ENCODE data around the gene ASXL1.
A peak's percentile ranks its signal among the peaks of the same experiment; 100 is the strongest.
"Not testable (repeated sequence)": the region's sequence is repeated elsewhere in the genome, so short reads cannot be mapped to it uniquely, and the experiment has no call there.

Gene ASXL1

GRCh38 chr20:32357869-32358631 lies at the start of gene ASXL1:
TSS of gene ASXL1 (plus strand) at chr20:32358331. CDS start at chr20:32358776, 445 bp downstream.
- DNase-seq = peak; percentile 97

DNA sequence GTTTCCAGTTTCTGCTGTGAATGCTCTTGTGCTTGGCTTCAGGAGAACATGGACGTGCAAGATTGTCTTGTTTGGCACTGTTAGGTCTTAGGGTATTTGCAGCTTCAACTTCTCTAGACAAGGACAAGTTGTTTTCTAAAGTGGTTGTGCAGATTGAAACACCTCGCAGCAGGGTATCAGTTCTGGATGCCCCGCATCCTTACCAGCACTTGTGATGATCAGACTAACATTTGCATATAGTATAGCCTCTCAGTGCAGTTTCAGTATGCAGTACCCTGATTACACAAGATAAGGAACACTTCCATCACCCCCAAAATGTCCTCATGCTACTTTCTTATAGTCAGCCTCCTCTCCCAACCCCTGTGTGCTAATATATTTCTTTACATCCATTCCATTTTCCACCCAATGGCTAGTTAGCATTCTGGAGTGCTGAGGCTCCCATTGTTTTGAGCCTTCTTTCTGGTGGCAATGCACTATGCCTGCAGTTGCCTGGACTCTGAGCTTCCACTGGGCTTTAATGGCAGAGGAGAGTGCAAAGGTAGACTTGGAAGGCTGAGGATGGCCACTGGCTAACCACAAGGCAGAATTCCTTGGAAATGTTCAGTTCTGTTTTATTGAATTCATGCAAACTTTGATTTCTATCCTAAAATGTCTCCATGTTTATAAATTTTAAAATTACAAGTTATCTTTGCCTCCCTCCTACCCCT lies 45.3 kb upstream of the ASXL1 start:
- no peak for DNase-seq

GRCh38 chr20:32314768-32315167 lies 43.4 kb upstream of the ASXL1 start:
- no peak for DNase-seq

- DNase-seq = no peak
Observed at GRCh38 chr20:32315399-32315798, 42.7 kb upstream of the ASXL1 start.

DNA sequence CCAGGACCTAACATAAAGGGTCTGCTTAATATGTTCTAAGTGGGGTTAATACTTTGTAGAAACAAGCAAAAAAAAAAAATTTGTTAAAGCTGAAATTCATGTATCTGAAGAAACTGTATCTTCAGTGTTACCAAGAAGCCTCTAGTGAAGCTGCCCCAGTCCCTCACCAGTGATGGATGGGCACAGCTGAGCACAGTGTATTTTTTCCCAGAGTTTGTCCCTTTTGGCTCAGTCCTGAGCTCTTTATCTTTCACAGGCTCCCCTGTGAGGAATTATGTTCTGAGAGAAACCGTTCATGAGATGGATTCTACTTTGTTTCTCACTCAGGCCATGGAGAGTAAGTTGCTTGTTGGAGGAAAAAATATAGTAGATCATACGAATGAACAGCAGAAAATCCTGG lies 42.2 kb upstream of the ASXL1 start:
- DNase-seq = no peak

- no peak for DNase-seq
Observed at GRCh38 chr20:32316667-32317066, 41.5 kb upstream of the ASXL1 start.

- peak; percentile 14 for DNase-seq
Observed at GRCh38 chr20:32319100-32319499, 39.0 kb upstream of the ASXL1 start.

- DNase-seq = no peak
Observed at GRCh38 chr20:32320305-32320704, 37.8 kb upstream of the ASXL1 start.

DNA sequence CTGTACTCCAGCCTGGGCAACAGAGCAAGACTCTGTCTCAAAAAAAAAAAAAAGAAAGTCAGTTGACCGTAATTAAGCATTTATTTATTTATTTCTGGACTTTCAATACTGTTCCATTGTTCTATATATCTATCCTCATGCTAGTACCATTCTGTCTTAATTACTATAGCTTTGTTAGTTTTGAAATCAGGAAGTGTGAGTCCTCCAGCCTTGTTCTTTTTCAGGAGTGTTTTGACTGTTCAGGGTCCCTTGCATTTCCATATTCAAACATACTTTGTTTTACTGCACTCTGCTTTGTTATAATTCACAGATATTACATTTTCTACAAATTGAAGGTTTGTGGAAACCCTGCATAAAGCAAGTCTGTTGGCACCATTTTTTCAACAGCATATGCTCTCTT lies 36.7 kb upstream of the ASXL1 start:
- no peak for DNase-seq

GRCh38 chr20:32322260-32322659 lies 35.9 kb upstream of the ASXL1 start:
- not testable (repeated sequence) for DNase-seq

GRCh38 chr20:32323761-32324160 lies 34.4 kb upstream of the ASXL1 start:
- not testable (repeated sequence) for DNase-seq

- DNase-seq = no peak
Observed at GRCh38 chr20:32325706-32326503, 32.2 kb upstream of the ASXL1 start.

GRCh38 chr20:32326504-32326845 lies 31.7 kb upstream of the ASXL1 start:
- DNase-seq = no peak

- DNase-seq = no peak
Observed at GRCh38 chr20:32327087-32327681, 30.9 kb upstream of the ASXL1 start.

DNA sequence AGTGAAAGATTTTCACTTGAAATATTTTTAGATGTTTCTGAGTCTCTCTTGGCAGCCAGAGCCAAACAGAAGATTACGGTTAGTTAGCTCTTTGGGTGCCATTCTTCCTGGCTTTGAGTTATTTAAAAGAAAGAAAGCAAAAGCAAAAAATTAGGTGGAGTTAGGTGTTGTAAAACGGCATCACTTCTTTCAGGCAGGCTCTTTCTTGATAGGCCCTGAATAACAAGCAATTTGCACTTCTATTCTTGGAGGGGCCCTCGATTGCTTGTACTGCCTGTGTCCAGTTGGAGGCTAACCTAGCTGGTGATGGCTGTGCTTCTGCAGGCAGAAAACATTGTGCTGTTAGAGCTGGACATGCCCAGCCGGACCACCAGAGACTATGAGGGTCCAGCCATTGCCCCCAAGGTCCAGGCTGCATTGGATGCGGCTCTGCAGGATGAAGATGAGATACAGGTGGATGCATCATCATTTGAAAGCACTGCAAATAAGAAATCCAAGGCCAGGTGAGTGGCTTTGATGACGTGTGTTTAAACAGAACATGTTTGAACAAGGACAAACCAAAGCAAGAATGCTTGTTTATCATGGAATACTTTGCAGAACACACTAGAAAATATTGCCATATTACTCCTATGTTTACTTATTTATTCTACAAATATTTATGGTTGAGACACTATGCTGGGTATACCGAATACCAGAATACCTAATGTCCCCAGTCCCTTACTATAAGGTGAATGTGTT lies 28.1 kb upstream of the ASXL1 start:
- no peak for DNase-seq

- DNase-seq = no peak
Observed at GRCh38 chr20:32330555-32330897, 27.6 kb upstream of the ASXL1 start.

- DNase-seq = peak; percentile 14
Observed at GRCh38 chr20:32332614-32333013, 25.5 kb upstream of the ASXL1 start.

DNA sequence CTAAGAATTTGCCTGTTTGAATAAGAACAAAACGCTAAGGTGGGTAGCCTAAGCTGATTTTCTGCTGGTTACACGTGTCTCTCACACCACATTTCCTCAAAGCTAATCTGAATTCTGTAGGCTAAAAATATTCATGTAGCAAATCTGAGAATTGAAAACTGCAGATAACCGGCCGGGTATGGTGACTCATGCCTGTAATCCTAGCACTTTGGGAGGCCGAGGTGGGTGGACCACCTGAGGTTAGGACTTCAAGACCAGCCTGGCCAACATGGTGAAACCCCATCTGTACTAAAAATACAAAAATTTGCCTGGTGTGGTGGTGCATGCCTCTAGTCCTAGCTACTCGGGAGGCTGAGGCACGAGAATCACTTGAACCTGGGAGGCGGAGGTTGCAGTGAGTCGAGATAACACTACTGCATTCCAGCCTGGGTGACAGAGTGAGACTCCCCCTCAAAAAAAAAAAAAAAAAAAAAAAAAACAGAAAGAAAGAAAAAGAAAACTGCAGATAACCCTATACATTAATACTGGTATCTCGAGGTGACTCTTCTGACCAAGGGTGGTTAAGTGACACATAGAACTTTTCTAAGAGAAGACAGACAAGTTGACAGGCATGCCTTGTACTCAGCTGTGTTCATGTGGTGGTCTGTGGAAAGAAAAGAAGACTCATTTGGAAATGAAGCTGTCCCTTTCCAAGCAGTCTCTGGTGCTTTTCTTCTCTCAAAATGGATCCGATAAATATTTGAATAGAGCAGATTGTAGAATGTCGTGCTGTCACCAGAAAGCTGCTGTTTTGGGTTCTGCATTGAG lies 24.7 kb upstream of the ASXL1 start:
- peak; percentile 62 for DNase-seq

DNA sequence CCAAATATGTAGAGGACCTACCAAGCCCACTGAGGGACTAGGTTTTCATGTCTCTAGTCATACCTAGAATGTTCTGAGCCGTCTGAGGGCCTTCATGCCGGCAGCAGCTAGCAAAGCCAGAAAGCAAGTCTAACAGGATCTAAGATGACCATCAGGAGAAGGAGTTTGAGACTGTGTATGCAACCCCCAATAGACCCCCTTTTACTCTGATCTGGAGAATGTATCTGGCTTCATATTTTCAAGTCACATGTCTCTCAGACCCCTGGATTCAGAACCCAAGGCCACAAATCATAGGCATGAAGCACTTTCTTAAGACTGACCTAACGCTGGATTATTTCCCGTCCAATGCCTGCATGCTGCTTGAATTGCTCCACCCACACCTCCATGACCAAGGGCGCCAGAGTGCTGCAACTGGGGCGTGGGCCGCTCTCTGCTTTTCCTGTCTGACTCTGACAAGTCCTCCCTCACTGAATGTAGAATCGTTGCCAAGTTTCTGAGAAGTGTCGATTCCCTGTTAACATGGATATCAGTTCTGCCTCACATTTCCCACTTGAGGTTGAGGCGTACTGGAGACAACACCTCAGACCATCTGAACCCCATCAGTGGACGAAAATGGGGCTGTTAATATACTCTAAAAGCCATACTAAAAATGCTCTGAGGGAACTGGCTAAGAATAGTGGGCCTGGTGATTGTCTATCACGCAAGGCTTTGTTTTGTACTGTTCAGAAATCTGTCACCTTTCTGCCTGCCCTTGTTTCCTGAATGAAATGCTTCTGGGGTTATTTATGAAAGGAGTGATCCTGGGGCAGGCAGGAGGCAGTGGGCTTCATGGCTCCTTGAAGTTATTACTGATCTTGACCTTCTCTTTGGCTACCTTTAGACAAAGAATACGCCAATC lies 23.9 kb upstream of the ASXL1 start:
- DNase-seq = peak; percentile 64

- no peak for DNase-seq
Observed at GRCh38 chr20:32336918-32337347, 21.2 kb upstream of the ASXL1 start.

Data from activated CD4-positive, alpha-beta T cell treated with anti-CD3 and anti-CD28 coated beads for 48 hours (primary cell).